Suprapubic skin (tissue), 4 donors: Measurements from ENCODE around the gene FBH1. TPM values are rescaled to one million over a fixed set of nuclear protein-coding genes. Genes with fewer than 3 reads are reported as not detected.
A peak's percentile ranks its signal among the peaks of the same experiment; 100 is the strongest.
"Not testable (repeated sequence)": the region's sequence is repeated elsewhere in the genome, so short reads cannot be mapped to it uniquely, and the experiment has no call there.

ENCODE experiments used
- DNase-seq, 2 donors: peaks; one replicate each; pipeline ENCODE4 v3.0.0-alpha.2; 2019; ENCODE audit warnings: low spot score in 2 of 2
- H3K27ac ChIP-seq: fragments of 200-600 bp; sonication (generic); one replicate; pipeline ENCODE4 v1.5.1; 2019
- H3K27me3 ChIP-seq: fragments of 200-600 bp; sonication (generic); one replicate; pipeline ENCODE4 v1.5.1; 2019
- H3K36me3 ChIP-seq: fragments of 200-600 bp; sonication (generic); one replicate; pipeline ENCODE4 v1.5.1; 2019
- H3K4me1 ChIP-seq: fragments of 200-600 bp; sonication (generic); one replicate; pipeline ENCODE4 v1.5.1; 2019
- H3K4me3 ChIP-seq: fragments of 200-600 bp; sonication (generic); one replicate; pipeline ENCODE4 v1.5.1; 2019; ENCODE audit warnings: mild to moderate bottlenecking
- H3K9me3 ChIP-seq: fragments of 200-600 bp; sonication (generic); one replicate; pipeline ENCODE4 v1.5.1; 2019
- EP300 ChIP-seq: sonication (generic); formaldehyde crosslinking; IDR thresholded peaks from one replicate; pipeline ENCODE4 v1.6.1; 2017; ENCODE audit warnings: antibody characterized with exemption
- POLR2A ChIP-seq, 2 donors: fragments of 450-650 bp; IDR thresholded peaks; one replicate each; pipeline ENCODE4 v1.6.1; 2017; ENCODE audit warnings: antibody characterized with exemption in 2 of 2, mild to moderate bottlenecking in 2 of 2, moderate library complexity in 2 of 2
- POLR2AphosphoS5 ChIP-seq, 3 donors: sonication (generic); formaldehyde crosslinking; IDR thresholded peaks; one replicate each; pipeline ENCODE4 v1.6.1; 2017; ENCODE audit warnings: antibody characterized with exemption in 3 of 3
- WGBS: methylation state at CpG from one replicate; pipeline ENCODE4 v1.1.5; 2018; 5-methylcytosine and 5-hydroxymethylcytosine counted together
- total RNA-seq, 4 donors: library from RNA; depleted of rRNA; stranded (reverse); fragments of >200 nt; gene quantifications; one replicate each; pipeline ENCODE4 v1.1.0, GENCODE V29; 2016
- TF ChIP-seq, protein P1 (sequence below), 2 donors: fragments of 200-600 bp in 1 of 2; fragments of 450-650 bp in 1 of 2; sonication (generic) in 1 of 2; IDR thresholded peaks; one replicate each; pipeline ENCODE4 v1.5.1; 2016 to 2019; ENCODE audit warnings: antibody characterized with exemption in 2 of 2, mild to moderate bottlenecking in 1 of 2, moderate library complexity in 1 of 2

Gene FBH1
- total RNA-seq, 4 donors from 2014 or later, result 70.9 to 131 (median 90.6) TPM

GRCh38 chr10:5945190-5945509 lies 55.1 kb downstream of the FBH1 start:
- no peak for TF ChIP-seq POLR2A (IDR thresholded peaks at IDR 0.05)
- TF ChIP-seq EP300, result no peak
- TF ChIP-seq, protein P1, sequence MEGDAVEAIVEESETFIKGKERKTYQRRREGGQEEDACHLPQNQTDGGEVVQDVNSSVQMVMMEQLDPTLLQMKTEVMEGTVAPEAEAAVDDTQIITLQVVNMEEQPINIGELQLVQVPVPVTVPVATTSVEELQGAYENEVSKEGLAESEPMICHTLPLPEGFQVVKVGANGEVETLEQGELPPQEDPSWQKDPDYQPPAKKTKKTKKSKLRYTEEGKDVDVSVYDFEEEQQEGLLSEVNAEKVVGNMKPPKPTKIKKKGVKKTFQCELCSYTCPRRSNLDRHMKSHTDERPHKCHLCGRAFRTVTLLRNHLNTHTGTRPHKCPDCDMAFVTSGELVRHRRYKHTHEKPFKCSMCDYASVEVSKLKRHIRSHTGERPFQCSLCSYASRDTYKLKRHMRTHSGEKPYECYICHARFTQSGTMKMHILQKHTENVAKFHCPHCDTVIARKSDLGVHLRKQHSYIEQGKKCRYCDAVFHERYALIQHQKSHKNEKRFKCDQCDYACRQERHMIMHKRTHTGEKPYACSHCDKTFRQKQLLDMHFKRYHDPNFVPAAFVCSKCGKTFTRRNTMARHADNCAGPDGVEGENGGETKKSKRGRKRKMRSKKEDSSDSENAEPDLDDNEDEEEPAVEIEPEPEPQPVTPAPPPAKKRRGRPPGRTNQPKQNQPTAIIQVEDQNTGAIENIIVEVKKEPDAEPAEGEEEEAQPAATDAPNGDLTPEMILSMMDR (IDR thresholded peaks at IDR 0.05), result no peak
- no peak for TF ChIP-seq POLR2AphosphoS5 (IDR thresholded peaks at IDR 0.05)
- Histone ChIP-seq H3K27ac (peak overlapping the region; percentile 84), H3K4me1 (peaks cover 57% of the 10 kb centered on the region), H3K4me3 (peak overlapping the region; percentile 29), H3K27me3 (no peaks in the 10 kb centered on the region), H3K36me3 (no peaks in the 10 kb centered on the region), H3K9me3 (no peaks in the 10 kb centered on the region)
- no peak for DNase-seq
- 67% methylated on average over 9 of the region's 9 CpGs for WGBS

DNA sequence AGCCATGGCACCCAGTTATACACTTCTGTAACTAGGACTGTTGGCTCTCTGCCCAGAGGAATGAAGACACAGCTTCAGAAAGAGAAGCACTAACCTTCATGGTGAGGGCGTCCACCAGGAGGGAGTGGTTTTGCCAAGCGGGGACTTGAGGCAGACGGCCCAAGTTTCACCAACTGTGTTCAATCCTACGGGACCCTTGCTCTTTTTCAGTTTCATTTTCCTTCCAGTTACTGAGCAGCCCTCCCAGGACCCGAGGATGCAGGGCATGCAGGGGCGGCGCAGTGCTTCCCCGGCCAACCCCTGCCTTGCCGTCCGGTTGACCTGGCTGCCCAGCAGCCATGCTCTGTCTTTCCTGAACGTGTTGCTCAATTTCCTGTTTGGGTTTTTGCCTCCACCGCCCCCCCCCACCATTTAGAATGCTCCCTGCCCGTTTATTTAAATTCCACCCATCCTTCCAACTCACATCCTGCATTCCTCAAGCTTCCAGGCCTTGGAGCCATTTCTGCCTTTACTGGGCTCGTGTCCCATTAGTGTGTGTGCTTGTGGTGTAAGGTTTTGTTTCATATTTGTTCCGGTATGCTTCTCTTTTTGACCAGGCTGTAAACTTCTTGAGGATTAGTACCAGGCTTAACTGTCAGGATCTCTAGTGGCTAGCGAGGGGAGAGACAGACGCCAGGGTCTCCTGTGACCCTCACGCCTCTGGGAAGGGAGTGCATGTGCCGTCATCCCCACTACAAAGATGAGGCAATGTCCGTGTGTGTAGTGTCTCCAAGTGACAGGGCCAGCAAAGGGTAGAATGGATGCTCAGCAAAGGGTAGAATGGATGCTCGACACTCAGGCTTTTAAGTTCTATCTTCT lies 55.7 kb downstream of the FBH1 start:
- TF ChIP-seq POLR2AphosphoS5 (IDR thresholded peaks at IDR 0.05), result peak in 1 of 3 donors; percentile 7
- TF ChIP-seq, protein P1 (IDR thresholded peaks at IDR 0.05), result no peak
- no peak for TF ChIP-seq POLR2A (IDR thresholded peaks at IDR 0.05)

DNA sequence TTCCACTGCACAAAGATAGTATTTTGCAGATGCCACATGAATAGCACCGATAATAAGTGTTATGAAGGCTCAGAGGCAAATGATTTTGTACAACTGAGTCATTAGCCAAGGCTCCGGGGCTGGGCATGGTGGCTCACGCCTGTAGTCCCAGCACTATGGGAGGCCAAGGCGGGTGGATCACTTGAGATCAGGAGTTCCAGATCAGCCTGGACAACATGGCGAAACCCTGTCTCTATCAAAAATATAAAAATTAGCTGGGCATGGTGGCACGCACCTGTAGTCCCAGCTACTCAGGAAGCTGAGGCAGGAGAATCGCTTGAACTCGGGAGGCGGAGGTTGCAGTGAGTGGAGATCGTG lies 56.4 kb downstream of the FBH1 start:
- not testable (repeated sequence) for H3K9me3 ChIP-seq, H3K36me3 ChIP-seq, H3K27me3 ChIP-seq, H3K4me3 ChIP-seq, DNase-seq
- peaks cover 60% of the 10 kb centered on the region for H3K4me1 ChIP-seq
- H3K27ac ChIP-seq, result peak overlapping the region; percentile 84
- WGBS, result 87% methylated on average over 10 of the region's 10 CpGs

More for the DNA sequence above, 55.7 kb downstream of the FBH1 start:
- Histone ChIP-seq H3K9me3 (no peaks in the 10 kb centered on the region), H3K36me3 (no peaks in the 10 kb centered on the region), H3K27ac (peak overlapping the region; percentile 84), H3K4me3 (peak overlapping the region; percentile 29), H3K4me1 (peaks cover 60% of the 10 kb centered on the region), H3K27me3 (no peaks in the 10 kb centered on the region)
- DNase-seq, result peak in 1 of 2 donors; percentile 83
- 12% methylated on average over 20 of the region's 21 CpGs for WGBS

GRCh38 chr10:5946786-5947185 lies 56.7 kb downstream of the FBH1 start:
- TF ChIP-seq, protein P1 (IDR thresholded peaks at IDR 0.05), result no peak
- TF ChIP-seq POLR2A (IDR thresholded peaks at IDR 0.05) (no peak), EP300 (no peak), POLR2AphosphoS5 (IDR thresholded peaks at IDR 0.05) (no peak)
- Histone ChIP-seq H3K27me3 (no peaks in the 10 kb centered on the region), H3K4me3 (no peak overlapping the region), H3K4me1 (peaks cover 60% of the 10 kb centered on the region), H3K27ac (no peak overlapping the region), H3K36me3 (no peaks in the 10 kb centered on the region), H3K9me3 (no peaks in the 10 kb centered on the region)
- no peak for DNase-seq
- 85% methylated on average over 8 of the region's 8 CpGs for WGBS

DNA sequence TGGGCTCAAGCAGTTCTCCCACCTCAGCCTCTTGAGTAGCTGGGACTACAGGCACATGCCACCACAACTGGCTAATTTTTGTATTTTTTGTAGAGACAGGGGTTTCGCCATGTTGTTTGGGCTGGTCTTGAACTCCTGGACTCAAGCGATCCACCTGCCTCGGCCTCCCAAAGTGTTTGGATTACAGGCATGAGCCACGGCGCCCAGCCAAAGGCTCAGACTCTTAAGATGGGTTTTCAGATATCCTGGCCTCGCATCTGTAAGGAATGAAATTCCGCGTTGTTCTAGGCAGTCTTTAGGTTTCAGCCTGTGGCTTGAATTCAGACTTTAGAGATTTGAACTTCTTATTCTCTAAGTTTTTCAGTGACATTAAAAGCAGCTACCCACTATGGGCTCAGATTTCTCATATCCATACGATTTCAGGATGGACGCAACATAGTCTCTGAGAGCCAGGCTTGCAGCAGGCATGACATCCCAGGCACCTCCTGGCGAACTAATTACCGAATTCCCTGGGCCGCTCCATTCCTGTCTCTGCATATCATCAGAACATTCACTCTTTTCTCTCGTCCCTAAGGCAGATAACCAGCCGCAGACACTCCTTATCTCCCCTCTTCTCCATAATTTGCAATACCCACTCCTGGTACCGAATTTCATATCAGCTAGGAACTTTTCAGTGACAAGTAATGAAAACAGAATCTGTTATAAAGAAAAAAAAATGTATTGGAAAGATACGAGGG lies 57.6 kb downstream of the FBH1 start:
- no peak for DNase-seq
- Histone ChIP-seq H3K36me3 (peaks cover 2% of the 10 kb centered on the region), H3K4me3 (no peak overlapping the region), H3K27ac (no peak overlapping the region), H3K27me3 (no peaks in the 10 kb centered on the region), H3K9me3 (no peaks in the 10 kb centered on the region), H3K4me1 (peaks cover 54% of the 10 kb centered on the region)
- 94% methylated on average over 17 of the region's 17 CpGs for WGBS
- TF ChIP-seq POLR2A (IDR thresholded peaks at IDR 0.05) (no peak), EP300 (no peak), POLR2AphosphoS5 (IDR thresholded peaks at IDR 0.05) (no peak)
- TF ChIP-seq, protein P1 (IDR thresholded peaks at IDR 0.05), result no peak
